IMR-90 (cell line): Measurements from ENCODE around the gene ADAT1. TPM values are rescaled to one million over a fixed set of nuclear protein-coding genes. Genes with fewer than 3 reads are reported as not detected.

ENCODE experiments used
- ATAC-seq: fragments of 200-7000 bp; cut with Tn5 transposase; 2 replicates; pipeline ENCODE4 v1.9.1; 2020; ENCODE audit warnings: low read depth, mild to moderate bottlenecking, moderate library complexity
- BruUV-seq: library from RNA; stranded (reverse); fragments of 400-500 nt; replicated peaks from 2 replicates; lab custom pipeline; 2021; lab: Mats Ljungman, UMichigan
- CTCF ChIA-PET: fragments of 300-600 bp; formaldehyde crosslinking; extraction: SDS; loops from one replicate; lab custom pipeline; 2021; ENCODE audit warnings: antibody characterized with exemption; lab: Yijun Ruan, JAX
- POLR2A ChIA-PET: fragments of 300-600 bp; sonication (Branson Sonifier 250); formaldehyde crosslinking; loops from one replicate; lab custom pipeline; 2022; ENCODE audit warnings: antibody characterized with exemption; ENCODE audit not compliant: unreplicated experiment; lab: Charles Lee
- DNase-seq: peaks from one replicate; pipeline ENCODE4 v3.0.0; 2013
- H2AFZ ChIP-seq: replicated peaks from 2 replicates; pipeline ENCODE3; 2013; ENCODE audit warnings: low read length, mild to moderate bottlenecking; ENCODE audit not compliant: poor library complexity
- H2AK5ac ChIP-seq: 2 replicates; pipeline ENCODE4 v1.6.1; 2013; ENCODE audit warnings: low read depth, low read length, inconsistent platforms
- H2AK9ac ChIP-seq: replicated peaks from 2 replicates; pipeline ENCODE3; 2013; ENCODE audit warnings: mild to moderate bottlenecking, low read depth, low read length, moderate library complexity; ENCODE audit not compliant: poor library complexity
- H2BK120ac ChIP-seq: 2 replicates; pipeline ENCODE4 v1.6.1; 2013; ENCODE audit warnings: low read depth, low read length, inconsistent platforms
- H2BK15ac ChIP-seq: 3 replicates; pipeline ENCODE4 v1.6.1; 2013; ENCODE audit warnings: low read depth, low read length, inconsistent platforms
- H2BK20ac ChIP-seq: 2 replicates; pipeline ENCODE4 v1.6.1; 2013; ENCODE audit warnings: low read depth, mild to moderate bottlenecking, inconsistent platforms, low read length, moderate library complexity
- H2BK5ac ChIP-seq: 2 replicates; pipeline ENCODE4 v1.6.1; 2013; ENCODE audit warnings: mild to moderate bottlenecking, low read depth, low read length, inconsistent platforms; ENCODE audit not compliant: poor library complexity, severe bottlenecking
- H3K14ac ChIP-seq: replicated peaks from 2 replicates; pipeline ENCODE4 v1.6.1; 2013; ENCODE audit warnings: low read depth, low read length, inconsistent platforms
- H3K18ac ChIP-seq: 2 replicates; pipeline ENCODE4 v1.6.1; 2013; ENCODE audit warnings: low read depth, low read length, control low read depth
- H3K23ac ChIP-seq: 2 replicates; pipeline ENCODE4 v1.6.1; 2013; ENCODE audit warnings: low read depth, low read length, inconsistent platforms
- H3K27ac ChIP-seq: 2 replicates; pipeline ENCODE4 v1.5.1; 2013; ENCODE audit warnings: mild to moderate bottlenecking, control low read depth, low read length; ENCODE audit not compliant: insufficient read depth
- H3K27me3 ChIP-seq: 2 replicates; pipeline ENCODE4 v1.6.1; 2013; ENCODE audit warnings: low read length; ENCODE audit not compliant: control insufficient read depth, insufficient read depth
- H3K36me3 ChIP-seq: 2 replicates; pipeline ENCODE4 v1.6.1; 2013; ENCODE audit warnings: low read length, mixed read lengths; ENCODE audit not compliant: control insufficient read depth, insufficient read depth
- H3K4ac ChIP-seq: 2 replicates; pipeline ENCODE4 v1.6.1; 2013; ENCODE audit warnings: low read depth, low read length, inconsistent platforms
- H3K4me1 ChIP-seq: 2 replicates; pipeline ENCODE4 v1.6.1; 2013; ENCODE audit warnings: low read length, mixed read lengths; ENCODE audit not compliant: control insufficient read depth, insufficient read depth
- H3K4me2 ChIP-seq: 2 replicates; pipeline ENCODE4 v1.6.1; 2013; ENCODE audit warnings: low read depth, mild to moderate bottlenecking, control low read depth, low read length, moderate library complexity
- H3K4me3 ChIP-seq: 2 replicates; pipeline ENCODE4 v1.5.1; 2013; ENCODE audit warnings: low read depth, mild to moderate bottlenecking, control low read depth, low read length, moderate library complexity; ENCODE audit not compliant: insufficient read depth
- H3K56ac ChIP-seq: 2 replicates; pipeline ENCODE4 v1.6.1; 2013; ENCODE audit warnings: low read length, inconsistent platforms; ENCODE audit not compliant: insufficient read depth; ENCODE audit errors: extremely low read depth
- H3K79me1 ChIP-seq, 2 experiments: 2 replicates each; pipeline ENCODE4 v1.6.1; 2013; ENCODE audit warnings: low read length in 2 of 2, inconsistent platforms in 1 of 2, low read depth in 1 of 2
- H3K9ac ChIP-seq: 2 replicates; pipeline ENCODE4 v1.6.1; 2013; ENCODE audit warnings: low read depth, low read length, control low read depth
- H3K9me1 ChIP-seq: 2 replicates; pipeline ENCODE4 v1.6.1; 2013; ENCODE audit warnings: low read length, inconsistent platforms; ENCODE audit not compliant: insufficient read depth
- H3K9me3 ChIP-seq: 2 replicates; pipeline ENCODE4 v1.6.1; 2013; ENCODE audit warnings: low read length; ENCODE audit not compliant: control insufficient read depth, insufficient read depth
- H4K20me1 ChIP-seq: 2 replicates; pipeline ENCODE4 v1.6.1; 2013; ENCODE audit warnings: low read length, inconsistent platforms; ENCODE audit not compliant: insufficient read depth
- H4K5ac ChIP-seq: 2 replicates; pipeline ENCODE4 v1.6.1; 2013; ENCODE audit warnings: mild to moderate bottlenecking, low read depth, low read length, control low read depth
- H4K8ac ChIP-seq, 2 experiments: 2 replicates each; pipeline ENCODE4 v1.6.1; 2013; ENCODE audit warnings: low read depth in 2 of 2, low read length in 2 of 2, control low read depth in 1 of 2, inconsistent platforms in 1 of 2
- H4K91ac ChIP-seq: 2 replicates; pipeline ENCODE4 v1.6.1; 2013; ENCODE audit warnings: low read depth, low read length, inconsistent platforms; ENCODE audit not compliant: insufficient read depth
- BHLHE40 ChIP-seq: fragments of 150-350 bp; IDR thresholded peaks from 2 replicates; pipeline ENCODE4 v1.6.1; 2016; ENCODE audit warnings: mild to moderate bottlenecking, low read depth, low read length
- CEBPB ChIP-seq: IDR thresholded peaks from 2 replicates; pipeline ENCODE4 v1.6.1; 2012; ENCODE audit warnings: low read depth, low read length, improper control_type of control experiment
- CHD1 ChIP-seq: IDR thresholded peaks from 2 replicates; pipeline ENCODE4 v1.6.1; 2012; ENCODE audit warnings: low read depth, low read length, improper control_type of control experiment
- ELK1 ChIP-seq: fragments of 150-350 bp; IDR thresholded peaks from 2 replicates; pipeline ENCODE4 v1.6.1; 2016; ENCODE audit warnings: low read depth, mild to moderate bottlenecking, low read length, moderate library complexity, borderline replicate concordance
- MAZ ChIP-seq: IDR thresholded peaks from 2 replicates; pipeline ENCODE4 v1.6.1; 2012; ENCODE audit warnings: low read depth, mild to moderate bottlenecking, low read length, improper control_type of control experiment, moderate library complexity, borderline replicate concordance
- MXI1 ChIP-seq: IDR thresholded peaks from 2 replicates; pipeline ENCODE4 v1.6.1; 2012; ENCODE audit warnings: low read depth, mild to moderate bottlenecking, low read length, moderate library complexity, borderline replicate concordance
- NFE2L2 ChIP-seq: fragments of 150-350 bp; IDR thresholded peaks from 2 replicates; pipeline ENCODE4 v1.6.1; 2016; ENCODE audit warnings: low read depth, mild to moderate bottlenecking, low read length
- POLR2A ChIP-seq: IDR thresholded peaks from 2 replicates; pipeline ENCODE4 v1.6.1; 2012; ENCODE audit warnings: mild to moderate bottlenecking, low read depth, low read length
- RCOR1 ChIP-seq: IDR thresholded peaks from 2 replicates; pipeline ENCODE4 v1.6.1; 2012; ENCODE audit warnings: mild to moderate bottlenecking, low read length, improper control_type of control experiment; ENCODE audit not compliant: insufficient replicate concordance
- RFX5 ChIP-seq: IDR thresholded peaks from 2 replicates; pipeline ENCODE4 v1.8.0; 2012; ENCODE audit warnings: low read depth, mild to moderate bottlenecking, low read length, moderate library complexity
- USF2 ChIP-seq: fragments of 150-350 bp; IDR thresholded peaks from 2 replicates; pipeline ENCODE4 v1.6.1; 2017; ENCODE audit warnings: mild to moderate bottlenecking, antibody characterized with exemption, low read length, low read depth
- WGBS, 2 experiments: methylation state at CpG; one replicate each; pipeline versions ENCODE4 v1.1.5 to v1.1.7; 2013; ENCODE audit warnings: missing lambda C conversion rate in 2 of 2; ENCODE audit not compliant: insufficient read length in 1 of 2; ENCODE audit errors: extremely low coverage in 2 of 2; 5-methylcytosine and 5-hydroxymethylcytosine counted together
- dilution Hi-C: fragments of 300-500 bp; cut with HindIII; formaldehyde crosslinking; loops from one replicate; pipeline ENCODE4 v1.14.3; 2018; ENCODE audit warnings: low sequenced_read_pairs; ENCODE audit not compliant: unreplicated experiment
- in situ Hi-C: fragments of 300-500 bp; cut with MboI; formaldehyde crosslinking; loops from 3 replicates; pipeline ENCODE4 v1.14.3; 2019; ENCODE audit warnings: low sequenced_read_pairs, inconsistent platforms, mixed read lengths
- intact Hi-C: fragments of 100-400 bp; cut with micrococcal nuclease; formaldehyde crosslinking; loops from 2 replicates; pipeline ENCODE4 v1.10.0; 2022
- polyA plus RNA-seq, 3 experiments: library from polyadenylated mRNA; depleted of rRNA; stranded (reverse); fragments of >200 nt; gene quantifications; 2 replicates each; pipeline ENCODE4 v1.2.3, GENCODE V29; 2012; ENCODE audit warnings: low replicate concordance in 1 of 3
- total RNA-seq: library from RNA; depleted of rRNA; stranded (reverse); fragments of >200 nt; gene quantifications from 2 replicates; pipeline ENCODE4 v1.2.3, GENCODE V29; 2012
- TF ChIP-seq, protein P1 (sequence below): conservative IDR thresholded peaks from 2 replicates; pipeline ENCODE4 v1.5.1; 2012; ENCODE audit warnings: mild to moderate bottlenecking, low read depth, low read length, improper control_type of control experiment

ADAT1 gene
- total and polyA plus RNA-seq, 2 of the 4 experiments (the other 2 are of a cell fraction), result 22.7 to 52.9 TPM

DNA sequence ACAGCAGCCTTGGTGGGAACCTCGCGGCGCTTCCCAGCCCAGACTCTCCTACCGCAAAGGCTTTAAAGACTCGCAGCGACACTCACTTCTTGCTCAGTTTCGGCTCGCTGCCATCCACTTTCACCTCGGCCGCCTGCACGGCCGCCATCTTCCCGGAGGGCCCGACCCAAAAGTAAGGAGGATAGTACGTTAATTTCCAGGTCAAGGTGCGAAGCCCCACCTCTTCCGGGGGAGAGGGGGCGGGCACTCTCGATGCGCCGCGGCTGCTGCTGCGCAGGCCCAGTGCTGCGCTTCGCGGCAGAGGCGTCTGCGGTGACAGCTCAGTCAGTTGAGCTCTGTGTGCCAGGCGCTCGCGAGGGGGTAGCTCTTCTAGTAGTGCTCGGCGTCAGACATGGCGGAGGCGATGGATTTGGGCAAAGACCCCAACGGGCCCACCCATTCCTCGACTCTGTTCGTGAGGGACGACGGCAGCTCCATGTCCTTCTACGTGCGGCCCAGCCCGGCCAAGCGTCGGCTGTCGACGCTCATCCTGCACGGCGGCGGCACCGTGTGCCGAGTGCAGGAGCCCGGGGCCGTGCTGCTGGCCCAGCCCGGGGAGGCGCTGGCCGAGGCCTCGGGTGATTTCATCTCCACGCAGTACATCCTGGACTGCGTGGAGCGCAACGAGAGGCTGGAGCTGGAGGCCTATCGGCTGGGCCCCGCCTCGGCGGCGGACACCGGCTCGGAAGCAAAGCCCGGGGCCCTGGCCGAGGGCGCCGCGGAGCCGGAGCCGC is 24.6 kb upstream of the ADAT1 start, which contains the start of the genes KARS1 and TERF2IP:
Gene KARS1 (minus strand): TSS at position 174 of the 773 bp plus-strand sequence. CDS start 26 bp downstream, at position 148.
Gene TERF2IP (plus strand): TSS at position 282 of the 773 bp plus-strand sequence. CDS start 110 bp downstream, at position 392.
- CTCF ChIA-PET, result interaction anchor here (1.1 to 1.5 kb wide), 3 partner anchors 116 to 175 kb away, joined by 3 to 4 read pairs (median 3); no protein-coding TSS in a partner anchor
- WGBS, 2 experiments, result 2% methylated on average over 41 of the region's 76 CpGs; no CpG with 5 or more reads in 1 of the 2 experiments

More for the DNA sequence above, 24.6 kb upstream of the ADAT1 start, which contains the start of the genes KARS1 and TERF2IP:
- peak within 1 kb of the TSS; percentile 90 for H2AK9ac ChIP-seq
- H2BK15ac ChIP-seq, result no peak within 1 kb of the TSS; the same call in 2 of the 3 replicates
- peak within 1 kb of the TSS; percentile 91 for H3K14ac ChIP-seq
- intact Hi-C loops, result loop anchor here (1.0 to 10.0 kb wide), 2 partner anchors 117 to 1527 kb away; no protein-coding TSS in a partner anchor
- peak within 1 kb of the TSS; percentile 81 for H4K91ac ChIP-seq
- peak within 1 kb of the TSS; percentile 89 for H3K56ac ChIP-seq
- in situ Hi-C loops, result loop anchor here (10.0 kb wide), 1 partner anchor 117 kb away; no protein-coding TSS in a partner anchor
- no peak for TF ChIP-seq ELK1
- TF ChIP-seq MAZ, result peak; percentile 91; the same call in 1 of the 2 replicates
- TF ChIP-seq POLR2A, result peak; percentile 95
- TF ChIP-seq RFX5, result no peak
- no peak for TF ChIP-seq NFE2L2
- TF ChIP-seq, protein P1, sequence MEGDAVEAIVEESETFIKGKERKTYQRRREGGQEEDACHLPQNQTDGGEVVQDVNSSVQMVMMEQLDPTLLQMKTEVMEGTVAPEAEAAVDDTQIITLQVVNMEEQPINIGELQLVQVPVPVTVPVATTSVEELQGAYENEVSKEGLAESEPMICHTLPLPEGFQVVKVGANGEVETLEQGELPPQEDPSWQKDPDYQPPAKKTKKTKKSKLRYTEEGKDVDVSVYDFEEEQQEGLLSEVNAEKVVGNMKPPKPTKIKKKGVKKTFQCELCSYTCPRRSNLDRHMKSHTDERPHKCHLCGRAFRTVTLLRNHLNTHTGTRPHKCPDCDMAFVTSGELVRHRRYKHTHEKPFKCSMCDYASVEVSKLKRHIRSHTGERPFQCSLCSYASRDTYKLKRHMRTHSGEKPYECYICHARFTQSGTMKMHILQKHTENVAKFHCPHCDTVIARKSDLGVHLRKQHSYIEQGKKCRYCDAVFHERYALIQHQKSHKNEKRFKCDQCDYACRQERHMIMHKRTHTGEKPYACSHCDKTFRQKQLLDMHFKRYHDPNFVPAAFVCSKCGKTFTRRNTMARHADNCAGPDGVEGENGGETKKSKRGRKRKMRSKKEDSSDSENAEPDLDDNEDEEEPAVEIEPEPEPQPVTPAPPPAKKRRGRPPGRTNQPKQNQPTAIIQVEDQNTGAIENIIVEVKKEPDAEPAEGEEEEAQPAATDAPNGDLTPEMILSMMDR, result no peak
- TF ChIP-seq CEBPB, result no peak
- no peak for TF ChIP-seq USF2
- TF ChIP-seq CHD1, result peak; percentile 48; the same call in 1 of the 2 replicates
- TF ChIP-seq RCOR1, result no peak
- TF ChIP-seq BHLHE40, result 0 out of 2 replicates have a peak, but pooled peaks have one; percentile 6
- TF ChIP-seq MXI1, result no peak; the same call in 1 of the 2 replicates
- peaks cover 46% of the 10 kb centered on the region for H4K20me1 ChIP-seq
- BruUV-seq, result TSS peak; percentile 93
- peak within 1 kb of the TSS; percentile 98 for H3K4me2 ChIP-seq
- peak within 1 kb of the TSS; percentile 60 for H2BK120ac ChIP-seq
- H3K36me3 ChIP-seq, result peaks cover 7% of the 10 kb centered on the region
- peaks cover 6 to 46% of the 10 kb centered on the region in 2 experiments; a peak in 2 of 4 replicates for H3K79me1 ChIP-seq
- peak within 1 kb of the TSS; percentile 85 for H3K4ac ChIP-seq
- peak within 1 kb of the TSS; percentile 95 for H4K5ac ChIP-seq
- DNase-seq (peak; percentile 91), ATAC-seq (peak; percentile 92)
- peaks cover 5% of the 10 kb centered on the region; the same call in 1 of the 2 replicates for H3K4me1 ChIP-seq
- peak within 1 kb of the TSS; percentile 98 for H3K18ac ChIP-seq
- peaks cover 5% of the 10 kb centered on the region; the same call in 1 of the 2 replicates for H3K9me1 ChIP-seq
- H3K4me3 ChIP-seq, result peak within 1 kb of the TSS; percentile 85
- H3K9me3 ChIP-seq, result no peaks in the 10 kb centered on the region
- H3K27me3 ChIP-seq, result no peaks in the 10 kb centered on the region
- peak within 1 kb of the TSS; percentile 80 for H2AK5ac ChIP-seq
- H3K27ac ChIP-seq, result peak within 1 kb of the TSS; percentile 96
- peak within 1 kb of the TSS; percentile 86 for H3K23ac ChIP-seq
- H2AFZ ChIP-seq, result peak within 1 kb of the TSS; percentile 92
- H3K9ac ChIP-seq, result peak within 1 kb of the TSS; percentile 99
- H2BK20ac ChIP-seq, result no peak within 1 kb of the TSS
- H4K8ac ChIP-seq, result peak within 1 kb of the TSS; percentile 82 to 90
- dilution Hi-C loops, result no loop called here
- peak within 1 kb of the TSS; percentile 86 for H2BK5ac ChIP-seq
- POLR2A ChIA-PET, result interaction anchor here (0.5 to 1.1 kb wide), 3 partner anchors 41 to 95 kb away, joined by 3 to 9 read pairs (median 4); no protein-coding TSS in a partner anchor
